ENCODE measurements around the gene CSRNP2. TPM values are rescaled to one million over a fixed set of nuclear protein-coding genes. Genes with fewer than 3 reads are reported as not detected.

CSRNP2 gene
- total and polyA plus RNA-seq, 2 donors (not counting 3 experiments of a cell fraction or from before 2014, with no cell fraction given) = 24.2 to 49.7 TPM

GRCh38 chr12:51027342-51027835 is 56.0 kb downstream of the CSRNP2 start:
- POLR2A ChIA-PET = interaction anchor here (0.6 kb wide), 1 partner anchor 87 kb away, joined by 9 read pairs; no protein-coding TSS in a partner anchor

GRCh38 chr12:51025836-51026638 is 57.4 kb downstream of the CSRNP2 start, which contains the start of gene SLC11A2:
SLC11A2 (minus strand) TSS chr12:51026384; CDS start chr12:51010728, 15,656 bp downstream.
- BruUV-seq (replicated peaks) = no TSS peak
- intact Hi-C loops (cut with micrococcal nuclease) = loop anchor here (1.0 to 5.0 kb wide), 5 partner anchors 22 to 262 kb away; partner anchors contain the start of genes ATF1 and LETMD1
- peak; percentile 86 for FAIRE-seq

More at GRCh38 chr12:51027342-51027835, 56.0 kb downstream of the CSRNP2 start:
- H3K9ac ChIP-seq (replicated peaks; ENCODE audit: extremely low read depth, insufficient read depth, low read length) = no peak overlapping the region
- no peaks in the 10 kb centered on the region for H4K20me1 ChIP-seq (replicated peaks; ENCODE audit: control insufficient read depth, extremely low read depth, insufficient read depth, low read length)
- no peak overlapping the region for H3K4me2 ChIP-seq (ENCODE audit: insufficient read depth, low read length)
- H3K27me3 ChIP-seq (ENCODE audit: control insufficient read depth in 2 of 2, insufficient read depth in 2 of 2, low read length in 2 of 2) = peaks cover 5 to 7% of the 10 kb centered on the region in 2 experiments
- peaks cover 34% of the 10 kb centered on the region for H3K79me2 ChIP-seq (ENCODE audit: control insufficient read depth, insufficient read depth, low read length)
- intact Hi-C loops (cut with micrococcal nuclease) = loop anchor here (2.0 to 5.0 kb wide), 2 partner anchors 40 to 103 kb away; a partner anchor contains a TSS
- TF ChIP-seq POLR2A (IDR thresholded peaks at IDR 0.05; ENCODE audit: low read depth, low read length) = no peak
- TF ChIP-seq MYC (IDR thresholded peaks at IDR 0.05; ENCODE audit: low read depth, low read length) = no peak
- no peak for TF ChIP-seq GATA2 (IDR thresholded peaks at IDR 0.05; ENCODE audit: insufficient read depth, insufficient read length, low read depth, low read length)
- H3K4me3 ChIP-seq (replicated peaks in 1 of 3; ENCODE audit: insufficient read depth in 1 of 3, low read depth in 1 of 3, low read length in 3 of 3) = no peak overlapping the region
- FAIRE-seq = no peak
- no peak for DNase-seq (ENCODE audit: low read depth, low spot score)
- no peaks in the 10 kb centered on the region for H3K9me3 ChIP-seq (replicated peaks; ENCODE audit: control insufficient read depth, insufficient read depth, low read length)
- H2AFZ ChIP-seq (ENCODE audit: low read depth, low read length) = no peak overlapping the region
- H3K4me1 ChIP-seq (ENCODE audit: control insufficient read depth, extremely low read depth, insufficient read depth, low read length) = peaks cover 17% of the 10 kb centered on the region
- no peak overlapping the region for H3K27ac ChIP-seq (ENCODE audit: insufficient read depth, low read depth, low read length)
- CTCF ChIA-PET = interaction anchor here (0.6 to 3.4 kb wide), 15 partner anchors 16 to 314 kb away, joined by 3 to 32 read pairs (median 4); partner anchors contain the start of gene TMPRSS12
- dilution Hi-C loops (cut with MboI; ENCODE audit: extremely low pct_ligation_motif_present, low sequenced_read_pairs) = no loop called here
- H3K36me3 ChIP-seq (ENCODE audit: control insufficient read depth in 2 of 2, extremely low read depth in 1 of 2, insufficient read depth in 2 of 2, low read length in 2 of 2) = no peaks in the 10 kb centered on the region
- no peaks in the 10 kb centered on the region for H3K9me1 ChIP-seq (replicated peaks; ENCODE audit: control insufficient read depth, extremely low read depth, insufficient read depth, low read length)
- no TSS peak for BruUV-seq (replicated peaks)

More at GRCh38 chr12:51025836-51026638, 57.4 kb downstream of the CSRNP2 start, which contains the start of gene SLC11A2:
- CTCF ChIA-PET = interaction anchor here (0.9 to 3.4 kb wide), 9 partner anchors 9 to 315 kb away, joined by 3 to 16 read pairs (median 5); partner anchors contain the start of gene ATF1
- Histone ChIP-seq H3K4me1 (ENCODE audit: control insufficient read depth, extremely low read depth, insufficient read depth, low read length) (peaks cover 17% of the 10 kb centered on the region), H3K27ac (ENCODE audit: insufficient read depth, low read depth, low read length) (peak within 1 kb of the TSS; percentile 90), H3K4me2 (ENCODE audit: insufficient read depth, low read length) (peak within 1 kb of the TSS; percentile 100), H3K9me3 (replicated peaks; ENCODE audit: control insufficient read depth, insufficient read depth, low read length) (no peaks in the 10 kb centered on the region), H3K27me3 (ENCODE audit: control insufficient read depth in 2 of 2, insufficient read depth in 2 of 2, low read length in 2 of 2) (peaks cover 5 to 7% of the 10 kb centered on the region in 2 experiments), H4K20me1 (replicated peaks; ENCODE audit: control insufficient read depth, extremely low read depth, insufficient read depth, low read length) (no peaks in the 10 kb centered on the region), H2AFZ (ENCODE audit: low read depth, low read length) (peak within 1 kb of the TSS; percentile 90), H3K9ac (replicated peaks; ENCODE audit: extremely low read depth, insufficient read depth, low read length) (peak within 1 kb of the TSS; percentile 93), H3K4me3 (replicated peaks in 1 of 3; ENCODE audit: insufficient read depth in 1 of 3, low read depth in 1 of 3, low read length in 3 of 3) (peak within 1 kb of the TSS; percentile 64 to 79 (median 78)), H3K79me2 (ENCODE audit: control insufficient read depth, insufficient read depth, low read length) (peaks cover 47% of the 10 kb centered on the region), H3K36me3 (ENCODE audit: control insufficient read depth in 2 of 2, extremely low read depth in 1 of 2, insufficient read depth in 2 of 2, low read length in 2 of 2) (no peaks in the 10 kb centered on the region), H3K9me1 (replicated peaks; ENCODE audit: control insufficient read depth, extremely low read depth, insufficient read depth, low read length) (no peaks in the 10 kb centered on the region)
- DNase-seq (ENCODE audit: low read depth, low spot score) = peak; percentile 95
- TF ChIP-seq EZH2 (IDR thresholded peaks at IDR 0.05; ENCODE audit: borderline replicate concordance, low read depth, low read length, severe bottlenecking) (no peak), JUN (IDR thresholded peaks at IDR 0.05; ENCODE audit: borderline replicate concordance, insufficient read depth, insufficient read length, low read depth) (no peak), MYC (IDR thresholded peaks at IDR 0.05; ENCODE audit: low read depth, low read length) (no peak), MAX (IDR thresholded peaks at IDR 0.05; ENCODE audit: insufficient read depth, insufficient read length) (peak; percentile 23), CTCF (IDR thresholded peaks at IDR 0.05; ENCODE audit: extremely low read depth in 1 of 2, insufficient read depth in 1 of 2, low read depth in 1 of 2, low read length in 2 of 2) (peak in 1 of 2 donors; percentile 31), POLR2A (IDR thresholded peaks at IDR 0.05; ENCODE audit: low read depth, low read length) (peak; percentile 73), POLR2AphosphoS5 (IDR thresholded peaks at IDR 0.05; ENCODE audit: insufficient read depth, low read depth, low read length) (peak; percentile 29), GATA2 (IDR thresholded peaks at IDR 0.05; ENCODE audit: insufficient read depth, insufficient read length, low read depth, low read length) (no peak), FOS (IDR thresholded peaks at IDR 0.05; ENCODE audit: borderline replicate concordance, insufficient read depth, low read length) (no peak)
- dilution Hi-C loops (cut with MboI; ENCODE audit: extremely low pct_ligation_motif_present, low sequenced_read_pairs) = no loop called here
- POLR2A ChIA-PET = interaction anchor here (0.7 to 1.7 kb wide), 2 partner anchors 58 to 285 kb away, joined by 3 to 4 read pairs; partner anchors contain the start of gene CSRNP2
